PFSK-1 (cell line): Measurements from ENCODE around the gene VWA5B1.

Source experiments
- POLR2AphosphoS5 ChIP-seq: IDR thresholded peaks from 2 replicates; pipeline ENCODE4 v1.6.1; 2012; ENCODE audit warnings: low read depth, mild to moderate bottlenecking, control low read depth, low read length, moderate library complexity
- SIN3A ChIP-seq: IDR thresholded peaks from 2 replicates; pipeline ENCODE4 v1.6.1; 2012; ENCODE audit warnings: mild to moderate bottlenecking, low read length, moderate library complexity, borderline replicate concordance; ENCODE audit not compliant: insufficient read depth
- TAF1 ChIP-seq: IDR thresholded peaks from 2 replicates; pipeline ENCODE4 v1.6.1; 2012; ENCODE audit warnings: low read length, control low read depth, borderline replicate concordance; ENCODE audit not compliant: insufficient read depth

DNA sequence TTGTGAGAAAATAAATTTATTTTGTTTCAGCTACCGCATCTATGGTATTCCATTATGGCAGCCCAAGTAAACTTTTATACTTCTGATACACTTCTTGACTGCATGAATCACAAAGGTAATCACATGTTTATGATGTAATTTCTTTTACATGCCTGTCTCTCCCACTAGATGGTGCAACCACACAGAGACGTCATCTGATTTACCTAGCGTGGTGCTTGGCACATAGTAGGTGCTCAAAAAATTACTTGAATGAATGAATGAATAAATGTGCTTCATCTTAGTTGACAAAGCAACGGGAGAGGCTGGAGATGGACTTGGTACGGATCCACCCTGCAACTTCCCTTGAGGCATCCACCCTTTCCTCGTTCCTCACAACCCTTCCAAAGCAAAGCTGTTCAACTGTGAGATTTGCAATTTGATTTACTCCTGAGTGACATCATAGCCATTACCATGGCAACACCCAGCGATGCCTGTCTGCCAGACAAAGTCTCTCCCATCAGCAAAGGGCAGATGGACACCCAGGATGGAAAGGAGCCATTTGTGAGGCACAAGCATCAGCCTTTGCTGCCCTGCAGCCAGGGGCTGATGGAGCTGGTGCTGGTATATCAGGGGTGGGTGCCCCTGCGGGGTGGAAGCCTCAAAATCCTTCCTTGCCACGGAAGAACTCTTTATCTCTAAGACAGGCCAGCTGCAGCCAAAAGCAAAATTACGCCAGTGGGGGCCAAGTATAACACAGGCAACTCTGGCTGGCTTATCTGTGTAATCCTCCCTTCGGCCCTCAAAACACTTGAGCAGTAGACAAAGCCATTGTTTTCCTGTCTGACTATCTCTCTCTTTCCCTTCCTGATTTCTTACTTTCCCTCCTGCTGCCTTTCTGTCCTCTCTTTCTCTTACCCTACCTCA, 18.9 kb upstream of the VWA5B1 start:
- TF ChIP-seq POLR2AphosphoS5 (no peak), TAF1 (no peak), SIN3A (no peak)
